Measurements from ENCODE around the gene USP6. TPM values are rescaled to one million over a fixed set of nuclear protein-coding genes. Genes with fewer than 3 reads are reported as not detected.
"Not testable (repeated sequence)": the region's sequence is repeated elsewhere in the genome, so short reads cannot be mapped to it uniquely, and the experiment has no call there.

The USP6 gene
- total RNA-seq, 2 donors from 2014 or later = 0.13 TPM

DNA sequence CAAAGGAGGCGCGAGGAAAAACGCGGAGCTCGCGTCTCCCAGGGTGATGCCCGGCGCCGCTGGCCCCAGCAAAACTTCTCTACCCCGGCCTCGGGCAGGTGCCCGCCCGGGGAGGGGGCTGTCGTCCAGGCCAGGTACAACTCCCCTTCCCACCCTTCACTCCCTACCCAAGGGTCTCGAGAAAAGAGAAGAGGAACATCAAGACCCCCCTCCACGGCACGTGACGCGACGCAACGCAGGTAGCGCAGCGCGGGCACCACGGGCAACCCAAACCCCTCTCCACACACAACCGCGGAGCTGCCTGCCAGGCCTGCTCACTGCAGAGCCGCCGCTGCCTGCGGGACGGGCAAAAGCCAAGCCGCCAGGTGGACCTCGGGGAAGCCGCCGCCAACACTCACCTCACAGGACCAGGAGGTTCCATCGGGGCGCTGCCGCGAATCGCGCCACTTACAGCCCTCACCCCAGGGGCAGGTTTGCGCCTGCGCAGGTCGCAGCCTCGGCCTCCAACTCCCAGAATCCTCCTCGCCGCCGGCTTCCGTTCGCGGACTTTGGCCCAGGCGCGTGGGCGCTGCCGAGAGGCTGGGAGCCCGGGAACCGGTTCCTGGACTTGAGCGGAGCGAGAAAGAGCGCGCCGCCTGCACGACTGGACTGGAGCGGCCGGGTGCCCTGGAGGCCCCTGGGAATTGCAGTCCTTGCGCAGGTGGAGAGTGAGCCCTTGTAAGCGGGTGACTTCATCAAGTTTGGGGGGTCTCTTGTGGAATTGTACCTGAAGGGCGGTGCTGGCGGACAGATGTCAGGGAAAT, 4.2 kb upstream of the USP6 start, which contains the start of gene ZNF232:
TSS of gene ZNF232 (minus strand) at position 477 of the 803 bp plus-strand sequence. CDS start at position 421, 56 bp downstream.
- H3K9ac ChIP-seq (ENCODE audit: extremely low read depth, low read length, poor library complexity, severe bottlenecking) = peak within 1 kb of the TSS; percentile 98
- peaks cover 32% of the 10 kb centered on the region for H3K9me3 Mint-ChIP-seq
- peak within 1 kb of the TSS; percentile 67 for H3K4me3 Mint-ChIP-seq
- H3K36me3 ChIP-seq (ENCODE audit: control insufficient read depth, insufficient read depth, low read length) = peaks cover 52% of the 10 kb centered on the region
- 0 to 1% methylated on average over 26 to 67 of the region's 69 CpGs for WGBS, 2 experiments (ENCODE audit: insufficient coverage in 1 of 2, insufficient read length in 1 of 2)
- peak within 1 kb of the TSS; percentile 86 for H3K27ac ChIP-seq (ENCODE audit: low read depth, low read length)
- peak within 1 kb of the TSS; percentile 93 for H3K27ac Mint-ChIP-seq
- peaks cover 17% of the 10 kb centered on the region for H3K27me3 Mint-ChIP-seq (ENCODE audit: insufficient read depth)
- H3K4me1 Mint-ChIP-seq = peaks cover 10% of the 10 kb centered on the region
- peaks cover 51% of the 10 kb centered on the region for H3K36me3 Mint-ChIP-seq (ENCODE audit: low read depth)
- H3K27me3 ChIP-seq (ENCODE audit: control insufficient read depth, insufficient read depth, low read length, poor library complexity, severe bottlenecking) = no peaks in the 10 kb centered on the region
- peak within 1 kb of the TSS; percentile 87 for H3K4me3 ChIP-seq (ENCODE audit: low read length)
- H3K4me1 ChIP-seq (ENCODE audit: control insufficient read depth, insufficient read depth, low read length) = no peaks in the 10 kb centered on the region
- peak; percentile 99 for DNase-seq
- TF ChIP-seq, protein P1, sequence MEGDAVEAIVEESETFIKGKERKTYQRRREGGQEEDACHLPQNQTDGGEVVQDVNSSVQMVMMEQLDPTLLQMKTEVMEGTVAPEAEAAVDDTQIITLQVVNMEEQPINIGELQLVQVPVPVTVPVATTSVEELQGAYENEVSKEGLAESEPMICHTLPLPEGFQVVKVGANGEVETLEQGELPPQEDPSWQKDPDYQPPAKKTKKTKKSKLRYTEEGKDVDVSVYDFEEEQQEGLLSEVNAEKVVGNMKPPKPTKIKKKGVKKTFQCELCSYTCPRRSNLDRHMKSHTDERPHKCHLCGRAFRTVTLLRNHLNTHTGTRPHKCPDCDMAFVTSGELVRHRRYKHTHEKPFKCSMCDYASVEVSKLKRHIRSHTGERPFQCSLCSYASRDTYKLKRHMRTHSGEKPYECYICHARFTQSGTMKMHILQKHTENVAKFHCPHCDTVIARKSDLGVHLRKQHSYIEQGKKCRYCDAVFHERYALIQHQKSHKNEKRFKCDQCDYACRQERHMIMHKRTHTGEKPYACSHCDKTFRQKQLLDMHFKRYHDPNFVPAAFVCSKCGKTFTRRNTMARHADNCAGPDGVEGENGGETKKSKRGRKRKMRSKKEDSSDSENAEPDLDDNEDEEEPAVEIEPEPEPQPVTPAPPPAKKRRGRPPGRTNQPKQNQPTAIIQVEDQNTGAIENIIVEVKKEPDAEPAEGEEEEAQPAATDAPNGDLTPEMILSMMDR (conservative IDR thresholded peaks at IDR 0.05) = no peak
- H3K9me3 ChIP-seq (ENCODE audit: control insufficient read depth, low read length) = peaks cover 27% of the 10 kb centered on the region

DNA sequence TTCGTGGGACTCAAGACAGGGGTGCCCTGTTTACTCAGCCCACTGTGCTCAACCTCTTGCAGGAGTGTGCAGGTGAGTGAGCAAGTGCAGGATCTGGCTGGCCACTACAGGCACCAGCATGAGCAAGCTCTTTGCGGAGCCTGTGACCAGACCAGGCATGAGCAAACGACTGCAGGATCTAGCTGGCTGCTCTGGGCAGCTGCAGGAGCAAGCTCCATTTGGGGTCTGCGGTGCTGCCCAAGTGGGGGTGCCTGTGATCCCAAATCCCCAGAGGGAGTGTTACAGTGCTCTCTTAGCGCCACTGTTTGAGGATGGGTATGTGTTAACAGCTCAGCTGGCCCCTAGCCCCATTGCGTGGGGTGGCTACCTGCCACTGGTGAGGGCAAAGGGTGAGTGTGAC, 2.4 kb downstream of the USP6 start:
- H3K27me3 Mint-ChIP-seq (ENCODE audit: insufficient read depth) = peaks cover 69% of the 10 kb centered on the region
- Histone ChIP-seq H3K4me1 (ENCODE audit: control insufficient read depth, insufficient read depth, low read length) (no peaks in the 10 kb centered on the region), H3K36me3 (ENCODE audit: control insufficient read depth, insufficient read depth, low read length) (peaks cover 10% of the 10 kb centered on the region), H3K27ac (ENCODE audit: low read depth, low read length) (no peak overlapping the region), H3K27me3 (ENCODE audit: control insufficient read depth, insufficient read depth, low read length, poor library complexity, severe bottlenecking) (peaks cover 18% of the 10 kb centered on the region), H3K4me3 (ENCODE audit: low read length) (no peak overlapping the region), H3K9me3 (ENCODE audit: control insufficient read depth, low read length) (no peaks in the 10 kb centered on the region), H3K9ac (ENCODE audit: extremely low read depth, low read length, poor library complexity, severe bottlenecking) (no peak overlapping the region)
- no peaks in the 10 kb centered on the region for H3K4me1 Mint-ChIP-seq
- peaks cover 18% of the 10 kb centered on the region for H3K9me3 Mint-ChIP-seq
- 77 to 82% methylated on average over 4 to 6 of the region's 6 CpGs for WGBS, 2 experiments (ENCODE audit: insufficient coverage in 1 of 2, insufficient read length in 1 of 2)
- no peak overlapping the region for H3K4me3 Mint-ChIP-seq
- TF ChIP-seq, protein P1 (conservative IDR thresholded peaks at IDR 0.05) = no peak
- no peak for DNase-seq
- H3K36me3 Mint-ChIP-seq (ENCODE audit: low read depth) = peaks cover 13% of the 10 kb centered on the region
- no peak overlapping the region for H3K27ac Mint-ChIP-seq

DNA sequence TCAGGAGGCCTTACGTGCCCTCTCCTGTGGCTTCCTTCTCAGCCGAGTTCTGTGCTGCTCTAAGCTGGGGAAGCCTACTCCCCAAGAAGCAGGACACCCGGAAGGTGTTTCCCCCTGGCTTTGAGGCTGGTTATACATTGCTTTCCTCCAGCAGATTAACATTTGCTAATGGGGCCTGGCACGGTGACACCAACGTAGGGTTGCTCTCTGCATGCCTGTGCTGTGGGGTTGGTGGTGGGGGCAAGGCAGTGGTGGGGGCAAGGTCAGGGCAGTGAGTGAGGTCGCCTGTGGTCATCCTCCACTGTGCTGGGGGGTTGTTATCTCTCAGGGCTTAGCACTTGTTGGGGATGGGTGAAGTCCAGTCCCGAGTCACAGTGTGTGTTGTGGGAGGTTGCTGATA, 4.2 kb downstream of the USP6 start:
- no peak overlapping the region for H3K27ac ChIP-seq (ENCODE audit: low read depth, low read length)
- H3K4me3 ChIP-seq (ENCODE audit: low read length) = no peak overlapping the region
- H3K36me3 ChIP-seq (ENCODE audit: control insufficient read depth, insufficient read depth, low read length) = no peaks in the 10 kb centered on the region
- H3K4me1 ChIP-seq (ENCODE audit: control insufficient read depth, insufficient read depth, low read length) = no peaks in the 10 kb centered on the region
- H3K27me3 Mint-ChIP-seq (ENCODE audit: insufficient read depth) = peaks cover 80% of the 10 kb centered on the region
- H3K36me3 Mint-ChIP-seq (ENCODE audit: low read depth) = no peaks in the 10 kb centered on the region
- no peak overlapping the region for H3K4me3 Mint-ChIP-seq
- no peak overlapping the region for H3K27ac Mint-ChIP-seq
- peak; percentile 37 for DNase-seq
- H3K9ac ChIP-seq (ENCODE audit: extremely low read depth, low read length, poor library complexity, severe bottlenecking) = no peak overlapping the region
- TF ChIP-seq, protein P1 (conservative IDR thresholded peaks at IDR 0.05) = no peak
- 88 to 89% methylated on average over 5 to 7 of the region's 7 CpGs for WGBS, 2 experiments (ENCODE audit: insufficient coverage in 1 of 2, insufficient read length in 1 of 2)
- peaks cover 14% of the 10 kb centered on the region for H3K9me3 Mint-ChIP-seq
- H3K4me1 Mint-ChIP-seq = no peaks in the 10 kb centered on the region
- no peaks in the 10 kb centered on the region for H3K9me3 ChIP-seq (ENCODE audit: control insufficient read depth, low read length)
- H3K27me3 ChIP-seq (ENCODE audit: control insufficient read depth, insufficient read depth, low read length, poor library complexity, severe bottlenecking) = peaks cover 31% of the 10 kb centered on the region

DNA sequence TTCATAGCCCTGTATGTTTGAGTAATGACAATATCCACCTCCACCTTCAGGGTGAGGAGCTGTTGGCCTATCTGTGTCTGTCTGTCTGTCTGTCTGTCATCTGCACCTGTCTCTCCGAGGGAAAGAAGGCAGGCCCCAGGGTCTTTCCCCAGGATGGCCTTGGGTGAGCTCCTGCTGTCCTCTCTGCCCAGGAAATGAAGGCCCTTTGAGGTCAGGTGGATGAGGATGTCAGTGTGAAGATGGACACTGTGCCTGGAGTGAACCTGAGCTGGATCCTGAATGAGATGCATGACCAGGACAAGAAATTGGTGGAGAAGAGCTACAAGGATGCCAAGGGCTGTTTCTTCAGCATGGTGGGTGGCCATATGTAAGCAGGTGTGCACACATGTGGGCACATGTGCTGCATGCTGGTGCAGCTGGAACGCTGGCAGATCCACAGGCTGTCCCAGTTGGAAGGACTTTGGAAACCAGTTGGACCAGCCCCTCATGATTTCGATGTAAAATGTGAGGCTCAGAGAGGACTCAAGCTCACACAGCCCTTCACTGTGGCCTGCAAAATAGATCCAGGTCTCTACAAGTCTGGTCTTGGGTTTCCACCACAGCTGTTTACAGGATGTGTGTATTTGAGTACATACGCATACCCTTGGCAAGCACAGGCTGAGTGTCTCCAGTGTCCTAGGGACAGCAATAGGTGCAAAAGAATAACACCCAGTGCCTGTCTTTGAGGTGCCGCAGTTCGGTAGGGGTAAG, 4.8 kb downstream of the USP6 start:
- not testable (repeated sequence) for H3K4me3 ChIP-seq (ENCODE audit: low read length); H3K4me1 Mint-ChIP-seq; H3K36me3 Mint-ChIP-seq (ENCODE audit: low read depth); H3K27ac Mint-ChIP-seq; H3K4me1 ChIP-seq (ENCODE audit: control insufficient read depth, insufficient read depth, low read length); H3K27ac ChIP-seq (ENCODE audit: low read depth, low read length); H3K9ac ChIP-seq (ENCODE audit: extremely low read depth, low read length, poor library complexity, severe bottlenecking); H3K4me3 Mint-ChIP-seq; H3K36me3 ChIP-seq (ENCODE audit: control insufficient read depth, insufficient read depth, low read length); H3K9me3 ChIP-seq (ENCODE audit: control insufficient read depth, low read length)
- peaks cover 12% of the 10 kb centered on the region for H3K9me3 Mint-ChIP-seq
- peaks cover 78% of the 10 kb centered on the region for H3K27me3 Mint-ChIP-seq (ENCODE audit: insufficient read depth)
- H3K27me3 ChIP-seq (ENCODE audit: control insufficient read depth, insufficient read depth, low read length, poor library complexity, severe bottlenecking) = peaks cover 31% of the 10 kb centered on the region
- DNase-seq = peak; percentile 37
- WGBS, 2 experiments (ENCODE audit: insufficient coverage in 1 of 2, insufficient read length in 1 of 2) = 89 to 94% methylated on average over 3 to 6 of the region's 6 CpGs
